Astrocyte (in vitro differentiated cells and primary cell): ENCODE data around the gene ERCC6L2. TPM values are rescaled to one million over a fixed set of nuclear protein-coding genes. Genes with fewer than 3 reads are reported as not detected.

Source experiments
- DNase-seq: peaks from one replicate; pipeline ENCODE4 v3.0.0-alpha.2; 2010; ENCODE audit warnings: low read depth
- FAIRE-seq: peaks from 2 replicates; lab custom pipeline; 2011; peaks lifted over from hg19 to GRCh38; lab: Jason Lieb, UNC
- H2AFZ ChIP-seq: 2 replicates; pipeline ENCODE4 v1.6.0; 2012; ENCODE audit warnings: low read depth, low read length, inconsistent platforms
- H3K27ac ChIP-seq: 2 replicates; pipeline ENCODE4 v1.5.1; 2011; ENCODE audit warnings: low read depth, low read length, inconsistent platforms
- H3K27me3 ChIP-seq: 2 replicates; pipeline ENCODE4 v1.6.0; 2011; ENCODE audit warnings: low read length, inconsistent platforms; ENCODE audit not compliant: insufficient read depth
- H3K36me3 ChIP-seq: 2 replicates; pipeline ENCODE4 v1.5.1; 2011; ENCODE audit warnings: low read length, inconsistent platforms; ENCODE audit not compliant: insufficient read depth
- H3K4me1 ChIP-seq: 2 replicates; pipeline ENCODE4 v1.5.1; 2011; ENCODE audit warnings: low read length, inconsistent platforms; ENCODE audit not compliant: insufficient read depth
- H3K4me2 ChIP-seq: 2 replicates; pipeline ENCODE4 v1.6.0; 2012; ENCODE audit warnings: low read length, inconsistent platforms
- H3K4me3 ChIP-seq: 2 replicates; pipeline ENCODE4 v1.5.1; 2011; ENCODE audit warnings: low read depth, mild to moderate bottlenecking, low read length, inconsistent platforms; ENCODE audit not compliant: insufficient read depth
- H3K79me2 ChIP-seq: 2 replicates; pipeline ENCODE4 v1.6.0; 2012; ENCODE audit warnings: mild to moderate bottlenecking, low read length, inconsistent platforms; ENCODE audit not compliant: insufficient read depth
- H3K9ac ChIP-seq: 2 replicates; pipeline ENCODE4 v1.6.0; 2012; ENCODE audit warnings: mild to moderate bottlenecking, low read length, inconsistent platforms
- H3K9me3 ChIP-seq: 2 replicates; pipeline ENCODE4 v1.5.1; 2012; ENCODE audit warnings: low read depth, mild to moderate bottlenecking, low read length, inconsistent platforms; ENCODE audit not compliant: insufficient read depth
- H4K20me1 ChIP-seq: 2 replicates; pipeline ENCODE4 v1.6.0; 2012; ENCODE audit warnings: low read length, inconsistent platforms; ENCODE audit not compliant: insufficient read depth
- H3K27ac Mint-ChIP-seq: one replicate; pipeline ENCODE4 v1.8.0; 2021; ENCODE audit warnings: mild to moderate bottlenecking, mixed read lengths; ENCODE audit not compliant: unreplicated experiment
- H3K27me3 Mint-ChIP-seq: one replicate; pipeline ENCODE4 v1.8.0; 2021; ENCODE audit warnings: low read depth, mixed read lengths; ENCODE audit not compliant: unreplicated experiment
- H3K36me3 Mint-ChIP-seq: one replicate; pipeline ENCODE4 v1.8.0; 2021; ENCODE audit warnings: low read depth, mixed read lengths; ENCODE audit not compliant: unreplicated experiment
- H3K4me1 Mint-ChIP-seq: one replicate; pipeline ENCODE4 v1.8.0; 2021; ENCODE audit warnings: low read depth, mixed read lengths; ENCODE audit not compliant: unreplicated experiment
- H3K4me3 Mint-ChIP-seq: one replicate; pipeline ENCODE4 v1.8.0; 2021; ENCODE audit warnings: mild to moderate bottlenecking, moderate library complexity, mixed read lengths; ENCODE audit not compliant: unreplicated experiment
- H3K9me3 Mint-ChIP-seq: one replicate; pipeline ENCODE4 v1.8.0; 2021; ENCODE audit warnings: mild to moderate bottlenecking, mixed read lengths; ENCODE audit not compliant: unreplicated experiment
- EZH2 ChIP-seq: IDR thresholded peaks from 2 replicates; pipeline ENCODE4 v1.6.1; 2012; ENCODE audit warnings: mild to moderate bottlenecking, low read length, inconsistent platforms; ENCODE audit not compliant: insufficient read depth
- total RNA-seq: library from RNA; stranded (reverse); gene quantifications from 2 replicates; pipeline ENCODE4 v1.2.1, GENCODE V29; 2021
- TF ChIP-seq, protein P1 (sequence below): IDR thresholded peaks from 2 replicates; pipeline ENCODE4 v1.5.1; 2011; ENCODE audit warnings: low read depth, mild to moderate bottlenecking, inconsistent platforms, low read length, moderate library complexity; ENCODE audit not compliant: insufficient read depth

ERCC6L2 gene
- total RNA-seq, 1 donor from 2014 or later = 31.9 TPM

GRCh38 chr9:95910770-95911340 is 35.4 kb downstream of the ERCC6L2 start:
- no peak overlapping the region for H3K4me3 ChIP-seq
- peaks cover 5% of the 10 kb centered on the region for H4K20me1 ChIP-seq
- no peaks in the 10 kb centered on the region for H3K27me3 Mint-ChIP-seq
- H3K9me3 ChIP-seq = no peaks in the 10 kb centered on the region
- no peaks in the 10 kb centered on the region for H3K27me3 ChIP-seq
- no peaks in the 10 kb centered on the region for H3K4me1 ChIP-seq
- peaks cover 10% of the 10 kb centered on the region for H3K79me2 ChIP-seq
- no peak for DNase-seq
- no peaks in the 10 kb centered on the region for H3K9me3 Mint-ChIP-seq
- no peaks in the 10 kb centered on the region for H3K4me1 Mint-ChIP-seq
- no peaks in the 10 kb centered on the region for H3K36me3 Mint-ChIP-seq
- H3K27ac Mint-ChIP-seq = no peak overlapping the region
- TF ChIP-seq EZH2 = no peak
- TF ChIP-seq, protein P1, sequence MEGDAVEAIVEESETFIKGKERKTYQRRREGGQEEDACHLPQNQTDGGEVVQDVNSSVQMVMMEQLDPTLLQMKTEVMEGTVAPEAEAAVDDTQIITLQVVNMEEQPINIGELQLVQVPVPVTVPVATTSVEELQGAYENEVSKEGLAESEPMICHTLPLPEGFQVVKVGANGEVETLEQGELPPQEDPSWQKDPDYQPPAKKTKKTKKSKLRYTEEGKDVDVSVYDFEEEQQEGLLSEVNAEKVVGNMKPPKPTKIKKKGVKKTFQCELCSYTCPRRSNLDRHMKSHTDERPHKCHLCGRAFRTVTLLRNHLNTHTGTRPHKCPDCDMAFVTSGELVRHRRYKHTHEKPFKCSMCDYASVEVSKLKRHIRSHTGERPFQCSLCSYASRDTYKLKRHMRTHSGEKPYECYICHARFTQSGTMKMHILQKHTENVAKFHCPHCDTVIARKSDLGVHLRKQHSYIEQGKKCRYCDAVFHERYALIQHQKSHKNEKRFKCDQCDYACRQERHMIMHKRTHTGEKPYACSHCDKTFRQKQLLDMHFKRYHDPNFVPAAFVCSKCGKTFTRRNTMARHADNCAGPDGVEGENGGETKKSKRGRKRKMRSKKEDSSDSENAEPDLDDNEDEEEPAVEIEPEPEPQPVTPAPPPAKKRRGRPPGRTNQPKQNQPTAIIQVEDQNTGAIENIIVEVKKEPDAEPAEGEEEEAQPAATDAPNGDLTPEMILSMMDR = no peak
- no peak overlapping the region for H3K4me3 Mint-ChIP-seq
- H3K9ac ChIP-seq = no peak overlapping the region
- no peak overlapping the region for H3K27ac ChIP-seq
- no peak overlapping the region for H2AFZ ChIP-seq
- no peaks in the 10 kb centered on the region for H3K36me3 ChIP-seq
- H3K4me2 ChIP-seq = no peak overlapping the region
- FAIRE-seq = no peak

DNA sequence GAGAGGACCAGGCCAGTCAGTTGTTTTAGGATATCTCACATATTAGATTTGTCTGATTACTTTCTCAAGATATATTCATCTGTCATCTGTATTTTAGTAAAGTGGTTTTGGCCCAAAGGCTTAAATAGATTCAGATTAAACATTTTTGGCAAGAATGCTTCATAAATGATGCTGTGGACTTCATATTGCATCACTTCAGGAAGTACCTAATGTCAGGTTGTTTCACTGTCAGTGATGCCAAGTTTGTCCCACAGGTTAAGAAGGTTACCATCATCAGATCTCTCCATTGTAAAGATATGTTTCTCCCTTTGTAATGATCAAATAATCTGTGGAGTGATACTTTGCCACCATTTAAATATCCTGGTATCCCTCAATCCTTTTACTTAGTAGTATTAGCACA is 37.3 kb downstream of the ERCC6L2 start:
- Histone ChIP-seq H4K20me1 (peaks cover 5% of the 10 kb centered on the region), H3K36me3 (no peaks in the 10 kb centered on the region), H3K79me2 (peaks cover 10% of the 10 kb centered on the region), H3K4me1 (no peaks in the 10 kb centered on the region), H3K9me3 (no peaks in the 10 kb centered on the region), H3K9ac (no peak overlapping the region), H3K27ac (no peak overlapping the region), H3K4me3 (no peak overlapping the region), H2AFZ (no peak overlapping the region), H3K27me3 (no peaks in the 10 kb centered on the region), H3K4me2 (no peak overlapping the region)
- H3K4me1 Mint-ChIP-seq = no peaks in the 10 kb centered on the region
- DNase-seq (no peak), FAIRE-seq (no peak)
- no peaks in the 10 kb centered on the region for H3K27me3 Mint-ChIP-seq
- H3K36me3 Mint-ChIP-seq = no peaks in the 10 kb centered on the region
- no peak overlapping the region for H3K4me3 Mint-ChIP-seq
- H3K9me3 Mint-ChIP-seq = no peaks in the 10 kb centered on the region
- H3K27ac Mint-ChIP-seq = no peak overlapping the region
- TF ChIP-seq, protein P1 = no peak
- no peak for TF ChIP-seq EZH2

DNA sequence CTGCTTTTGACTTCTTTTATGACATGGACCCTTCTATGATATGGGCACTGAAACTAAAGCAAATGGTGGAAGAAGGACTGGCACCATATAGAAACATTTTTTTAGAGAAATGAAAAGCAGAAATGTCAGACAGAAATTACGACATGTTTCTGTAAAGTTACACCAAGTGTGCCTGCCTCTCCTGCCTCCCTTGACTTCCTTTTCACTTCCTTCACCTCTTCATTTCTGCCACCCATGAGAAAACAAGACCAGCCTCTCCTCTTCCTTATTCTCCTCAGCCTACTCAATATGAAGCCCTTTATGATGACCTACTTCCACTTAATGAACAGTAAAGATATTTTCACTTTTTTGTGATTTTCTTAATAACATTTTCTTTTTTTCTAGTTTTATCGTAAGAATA is 44.5 kb downstream of the ERCC6L2 start:
- DNase-seq = no peak
- Mint-ChIP-seq H3K27ac (no peak overlapping the region), H3K4me3 (no peak overlapping the region), H3K4me1 (no peaks in the 10 kb centered on the region), H3K36me3 (peaks cover 11% of the 10 kb centered on the region), H3K9me3 (no peaks in the 10 kb centered on the region), H3K27me3 (no peaks in the 10 kb centered on the region)
- Histone ChIP-seq H3K4me1 (no peaks in the 10 kb centered on the region), H2AFZ (no peak overlapping the region), H3K4me3 (no peak overlapping the region), H3K79me2 (no peaks in the 10 kb centered on the region), H4K20me1 (no peaks in the 10 kb centered on the region), H3K9me3 (no peaks in the 10 kb centered on the region), H3K27me3 (no peaks in the 10 kb centered on the region), H3K27ac (no peak overlapping the region), H3K36me3 (peaks cover 18% of the 10 kb centered on the region), H3K4me2 (no peak overlapping the region), H3K9ac (no peak overlapping the region)
- FAIRE-seq = no peak
- TF ChIP-seq, protein P1 = no peak
- no peak for TF ChIP-seq EZH2
